Stimulated activated CD8-positive, alpha-beta memory T cell treated with anti-CD3 and anti-CD28 coated beads, Interleukin-12 subunit alpha, Interleukin-12 subunit beta, amount 100 ng/mL, for 24 hours (primary cell): ENCODE measurements around the gene PLCH2.

ENCODE experiments used
- DNase-seq: peaks from one replicate; pipeline ENCODE4 v3.0.0-alpha.2; 2020; ENCODE audit errors: extremely low read depth

Gene PLCH2

DNA sequence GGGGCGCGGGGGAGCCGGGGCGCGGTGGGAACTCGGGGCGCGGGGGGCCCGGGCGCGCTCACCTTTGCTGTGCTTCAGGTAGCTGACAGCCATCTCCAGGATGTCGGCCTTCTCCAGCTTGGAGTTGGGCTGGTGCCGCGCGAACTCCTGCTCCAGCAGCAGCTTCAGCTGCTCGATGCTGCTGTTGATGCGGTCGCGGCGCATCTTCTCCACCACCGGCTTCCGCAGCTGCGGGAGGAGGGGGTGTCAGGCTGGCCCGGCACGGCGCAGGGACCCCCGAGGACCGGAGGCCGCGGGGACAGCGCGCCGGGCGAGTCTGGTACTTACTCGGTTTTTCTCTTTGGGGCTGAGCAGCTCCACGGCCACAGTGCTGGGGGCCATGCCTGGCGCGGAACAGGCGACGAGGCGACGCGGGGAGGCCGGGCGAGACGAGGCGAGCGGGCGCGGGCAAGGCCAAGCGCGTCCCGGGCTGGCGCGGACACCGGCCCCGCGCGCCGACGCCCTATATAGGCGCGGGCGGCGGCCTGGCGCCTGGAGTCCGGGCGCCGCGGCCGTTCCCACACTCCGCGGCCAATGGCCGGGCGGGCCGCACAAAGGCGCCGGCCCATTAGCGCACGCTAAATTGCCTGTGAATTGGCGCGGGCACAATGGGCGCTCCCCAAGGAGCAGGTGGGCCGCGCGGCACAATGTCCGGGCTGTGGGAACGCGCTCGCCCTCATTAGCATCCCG, 53.9 kb downstream of the PLCH2 start, which contains the start of gene HES5:
TSS of gene HES5 (minus strand) at position 480 of the 729 bp plus-strand sequence. CDS start at position 381, 99 bp downstream.
- DNase-seq = no peak

DNA sequence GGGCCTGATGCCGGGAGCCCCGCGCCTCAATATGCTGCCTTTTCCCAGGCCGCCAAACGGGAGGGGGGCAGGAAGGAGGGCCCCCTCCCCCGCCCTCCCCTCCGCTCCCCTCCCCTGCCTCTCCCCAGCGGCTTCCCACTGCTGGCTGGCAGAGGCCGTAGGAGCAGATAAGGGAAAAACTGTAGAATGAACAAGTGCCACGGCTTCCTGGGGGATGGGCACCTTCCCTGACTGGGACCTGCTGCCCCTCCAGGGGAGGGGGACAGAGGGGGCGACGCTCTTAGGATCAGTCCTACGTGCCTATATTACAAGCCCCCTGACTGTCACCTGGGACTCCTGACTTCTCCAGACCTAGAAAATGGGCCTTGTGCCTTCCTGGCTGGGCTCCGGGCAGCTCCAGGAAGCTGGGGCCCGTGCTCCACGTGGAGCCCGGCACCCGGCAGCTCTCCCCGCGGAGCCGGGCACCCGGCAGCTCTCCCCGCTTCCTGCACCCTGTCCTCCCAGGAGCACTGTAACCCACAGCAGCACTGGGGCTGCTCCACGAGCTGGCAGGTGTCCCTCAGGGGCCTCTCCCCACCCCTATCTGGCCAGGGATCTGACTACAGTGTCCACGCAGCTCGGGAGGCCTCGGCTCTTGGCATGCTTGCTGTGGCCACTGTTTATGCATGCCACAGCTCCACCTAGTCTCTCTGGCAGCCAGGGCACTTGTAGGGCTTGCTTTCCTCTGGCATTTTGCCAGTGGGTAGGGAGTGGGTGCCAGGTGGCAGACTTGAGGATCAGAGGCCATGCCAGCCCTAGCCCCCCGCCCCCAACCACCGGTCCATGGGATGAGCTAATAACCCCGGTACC, 54.6 kb downstream of the PLCH2 start:
- DNase-seq = no peak

DNA sequence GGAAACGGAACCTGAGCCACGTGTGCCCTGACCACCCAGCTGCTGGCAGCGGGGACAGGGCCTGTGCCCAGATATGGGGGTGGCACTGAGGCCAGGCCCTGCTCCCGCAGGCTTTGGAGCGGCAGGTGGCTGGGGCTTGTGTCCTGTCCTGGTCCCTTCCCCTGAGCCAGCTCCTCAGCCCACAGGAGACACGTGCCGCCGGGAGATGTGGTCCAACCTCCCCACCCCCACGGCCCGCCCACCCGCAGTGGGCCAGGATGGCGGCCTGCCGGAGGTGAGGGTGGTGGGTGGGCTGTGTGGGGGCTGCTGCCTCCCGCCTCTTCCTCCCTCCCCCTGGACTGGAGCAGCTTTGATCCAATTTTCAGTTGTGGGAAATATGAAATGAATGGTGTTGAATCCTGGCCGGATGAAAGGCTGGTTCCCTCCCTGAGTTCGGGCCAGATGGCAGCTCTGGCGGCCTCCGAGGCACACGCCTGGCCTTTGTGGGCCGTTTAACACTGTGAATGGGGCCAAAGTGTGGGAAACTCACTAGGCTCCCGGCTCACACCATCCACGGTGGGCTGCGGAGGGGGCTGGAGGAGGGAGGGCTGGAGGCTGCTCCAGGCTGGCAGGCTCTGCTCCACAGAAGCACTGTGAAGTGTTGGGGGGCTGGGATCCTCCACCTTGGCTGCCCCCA, 56.5 kb downstream of the PLCH2 start:
- DNase-seq = no peak

DNA sequence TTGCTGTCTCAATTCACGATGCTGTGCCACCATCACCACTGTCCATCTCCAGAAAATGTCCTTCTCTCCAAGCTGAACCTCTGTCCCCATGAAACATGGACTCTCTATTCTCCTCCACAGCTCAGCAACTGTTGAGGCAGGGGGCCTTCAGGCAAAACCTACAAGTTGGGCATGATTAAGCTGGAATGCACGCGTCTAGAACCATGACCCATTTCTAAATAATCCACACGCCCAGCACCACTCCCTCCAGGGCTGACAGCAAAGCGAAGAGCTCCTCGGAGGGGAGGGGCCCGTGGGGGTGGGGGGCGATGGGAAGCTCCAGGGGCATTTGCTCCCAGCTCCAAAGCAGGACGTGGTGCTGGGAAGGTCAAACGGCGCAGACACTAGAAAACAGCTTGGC, 57.3 kb downstream of the PLCH2 start:
- DNase-seq = no peak

DNA sequence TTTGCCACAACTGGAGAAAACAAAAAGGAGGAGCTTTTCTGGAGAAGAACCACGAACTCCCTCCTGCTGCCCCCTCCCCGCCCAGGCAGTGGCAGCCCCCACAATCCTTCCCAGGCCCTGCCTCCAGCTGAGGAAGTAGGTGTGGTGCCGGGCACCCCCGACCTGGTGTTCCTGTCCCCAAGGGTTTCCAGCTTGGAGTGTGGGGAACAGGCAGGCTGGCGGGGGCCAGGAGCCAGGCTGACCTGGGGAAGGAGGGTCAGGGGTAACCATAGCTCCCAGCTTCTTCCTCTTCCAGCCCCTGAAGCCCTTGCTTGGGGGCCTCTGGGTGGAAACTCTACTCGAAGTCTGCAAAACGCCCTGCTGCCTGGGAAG, 58.2 kb downstream of the PLCH2 start:
- no peak for DNase-seq

DNA sequence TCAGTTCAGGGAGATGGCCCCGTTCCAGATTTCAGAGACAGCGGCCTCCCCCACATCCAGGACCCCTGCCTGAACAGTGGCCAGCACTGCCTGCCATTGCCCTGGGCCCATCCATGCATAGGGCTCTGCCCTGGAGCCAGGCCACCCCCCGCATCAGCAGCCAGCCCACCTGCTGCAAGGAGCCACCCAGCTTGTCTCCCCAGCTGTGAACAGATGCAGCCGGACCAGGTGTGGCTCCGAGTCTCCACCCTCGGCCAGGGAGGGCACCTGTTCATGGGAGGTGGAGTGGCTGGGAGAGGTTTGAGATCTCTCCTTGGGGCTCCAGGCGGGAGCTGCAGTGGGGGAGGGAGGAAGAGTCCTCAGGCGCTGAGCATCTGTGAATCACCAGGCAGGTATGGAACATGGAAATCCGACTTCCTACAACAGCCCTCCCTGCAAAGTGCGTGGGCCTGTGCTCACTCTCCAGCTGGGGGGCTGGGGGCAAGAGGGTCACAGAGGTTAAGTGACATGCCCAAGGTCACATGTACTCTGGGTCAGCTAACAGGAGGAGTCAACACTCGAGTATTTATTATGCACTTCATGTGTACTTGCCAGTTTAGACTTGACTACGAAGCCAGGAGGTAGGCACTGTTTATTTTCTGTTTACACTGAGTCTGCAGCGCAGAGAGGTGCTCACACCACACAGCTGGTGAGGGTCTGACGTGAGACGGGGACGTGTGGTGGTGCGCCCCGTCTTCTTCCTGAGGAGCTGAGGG, 58.8 kb downstream of the PLCH2 start:
- DNase-seq = no peak

DNA sequence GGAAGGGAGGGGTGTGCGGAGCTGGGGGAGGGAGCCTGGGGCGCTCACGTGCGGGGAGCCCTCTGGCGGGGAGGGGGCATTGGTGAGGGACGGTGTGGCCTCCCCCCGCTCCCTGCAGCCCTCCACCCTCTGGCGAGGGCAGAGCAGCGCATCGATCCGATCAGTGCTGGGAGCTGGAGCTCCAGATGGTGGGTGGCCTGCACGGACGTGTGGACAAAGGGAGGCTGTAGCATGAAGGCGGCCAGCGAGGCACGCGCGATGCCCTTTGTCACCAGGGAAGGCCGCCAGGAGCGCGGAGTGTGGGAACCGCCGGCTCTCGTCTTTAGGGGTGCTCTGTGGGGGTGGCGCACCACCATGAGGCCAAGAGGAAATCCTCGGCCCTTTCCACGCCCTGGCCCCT, 59.4 kb downstream of the PLCH2 start:
- DNase-seq = no peak

DNA sequence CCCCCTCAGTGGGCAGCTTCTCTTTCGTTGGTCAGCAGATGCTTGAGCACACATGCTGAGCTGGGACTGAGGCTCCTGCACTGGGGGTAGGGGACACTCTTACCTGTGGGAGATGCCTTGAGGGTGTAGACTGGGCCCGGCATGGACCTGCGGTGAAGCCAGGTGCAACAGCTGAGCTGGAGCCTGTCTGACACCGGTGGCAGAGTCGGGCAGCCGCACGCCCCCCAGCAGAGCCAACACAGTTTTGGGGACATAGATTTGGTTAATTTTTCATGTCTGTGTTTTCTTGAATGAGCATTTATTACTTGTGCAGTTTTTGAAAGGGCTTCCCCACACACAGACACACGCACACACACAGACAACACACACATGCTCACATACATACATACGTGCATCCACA, 59.9 kb downstream of the PLCH2 start:
- no peak for DNase-seq

DNA sequence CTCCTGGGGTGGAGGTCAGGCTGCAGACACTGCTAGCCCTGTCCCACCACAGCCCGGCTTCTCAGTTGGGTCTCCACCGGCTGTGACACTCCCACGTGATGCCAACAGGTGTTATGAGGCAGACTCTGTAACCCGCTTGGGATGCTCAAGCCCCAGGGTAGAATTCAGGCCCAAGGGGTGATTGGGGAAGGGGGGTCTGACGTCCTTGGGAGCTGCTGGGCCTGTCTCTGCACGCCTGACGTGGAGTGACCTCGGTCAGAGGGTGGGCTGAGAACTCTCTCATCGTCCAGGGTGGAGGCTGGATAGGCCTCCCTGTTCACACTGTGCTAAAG, 61.7 kb downstream of the PLCH2 start:
- no peak for DNase-seq

DNA sequence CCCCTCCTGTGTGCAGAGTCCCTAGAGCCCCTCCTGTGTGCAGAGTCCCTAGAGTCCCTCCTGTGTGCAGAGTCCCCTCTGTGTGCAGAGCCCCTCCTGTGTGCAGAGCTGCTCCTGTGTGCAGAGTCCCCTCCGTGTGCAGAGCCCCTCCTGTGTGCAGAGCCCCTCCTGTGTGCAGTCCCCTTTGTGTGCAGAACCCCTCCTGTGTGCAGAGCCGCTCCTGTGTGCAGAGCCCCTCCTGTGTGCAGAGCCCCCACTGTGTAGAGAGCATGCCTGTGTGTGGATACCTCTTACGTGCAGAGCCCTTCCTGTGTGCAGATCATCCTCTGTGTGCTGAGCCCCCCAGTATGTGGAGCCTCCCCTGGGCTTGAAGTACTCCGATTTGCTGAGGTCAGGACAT, 62.3 kb downstream of the PLCH2 start:
- no peak for DNase-seq

DNA sequence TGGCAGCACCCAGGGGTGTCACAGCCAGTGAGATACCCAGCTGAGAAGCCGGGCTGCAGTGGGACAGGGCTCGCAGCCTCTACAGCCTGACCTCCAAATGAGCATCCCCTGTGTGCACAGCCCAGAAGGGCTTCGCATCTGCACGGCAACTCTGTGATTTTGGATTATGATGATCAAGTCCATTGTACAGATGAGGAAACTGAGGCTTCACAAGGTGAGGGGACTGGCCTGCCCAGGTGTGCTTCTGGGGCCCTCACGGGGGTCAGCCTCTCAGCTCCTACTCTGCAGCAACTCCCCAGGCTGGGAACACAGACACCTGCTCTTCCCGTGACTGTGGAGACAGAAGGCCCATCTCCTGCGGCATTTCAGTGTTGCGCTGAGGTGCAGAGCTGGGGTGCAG, 62.8 kb downstream of the PLCH2 start:
- DNase-seq = no peak

DNA sequence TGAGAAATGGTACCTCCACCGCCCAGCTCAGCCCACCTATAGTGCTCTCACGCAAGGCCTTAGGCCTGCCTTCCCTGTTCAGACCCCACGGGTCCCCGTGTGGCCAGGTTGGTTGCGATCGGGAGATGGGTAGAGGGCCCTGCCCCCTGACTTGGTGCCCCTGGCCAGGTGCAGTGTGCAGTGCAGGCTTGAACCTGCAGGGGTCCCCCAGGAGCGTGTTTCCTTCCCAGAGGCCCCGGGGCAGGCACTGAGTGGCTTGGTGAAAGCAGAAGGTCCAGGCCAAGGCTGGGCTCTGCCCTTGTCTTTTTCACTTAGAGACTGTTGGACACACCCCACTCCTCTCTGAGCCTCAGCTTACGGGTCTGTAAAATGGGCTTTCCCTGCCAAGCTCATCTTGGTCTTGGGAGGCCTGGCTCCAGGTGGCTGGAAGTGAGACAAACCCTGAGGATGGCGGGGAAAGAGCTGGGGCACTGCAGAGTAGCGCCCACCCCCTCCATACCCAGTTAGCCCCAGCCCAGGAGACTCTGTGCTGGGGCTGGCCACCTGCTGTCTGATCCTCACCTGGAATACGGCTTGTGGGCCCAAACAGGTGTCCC, 63.3 kb downstream of the PLCH2 start:
- DNase-seq = no peak

DNA sequence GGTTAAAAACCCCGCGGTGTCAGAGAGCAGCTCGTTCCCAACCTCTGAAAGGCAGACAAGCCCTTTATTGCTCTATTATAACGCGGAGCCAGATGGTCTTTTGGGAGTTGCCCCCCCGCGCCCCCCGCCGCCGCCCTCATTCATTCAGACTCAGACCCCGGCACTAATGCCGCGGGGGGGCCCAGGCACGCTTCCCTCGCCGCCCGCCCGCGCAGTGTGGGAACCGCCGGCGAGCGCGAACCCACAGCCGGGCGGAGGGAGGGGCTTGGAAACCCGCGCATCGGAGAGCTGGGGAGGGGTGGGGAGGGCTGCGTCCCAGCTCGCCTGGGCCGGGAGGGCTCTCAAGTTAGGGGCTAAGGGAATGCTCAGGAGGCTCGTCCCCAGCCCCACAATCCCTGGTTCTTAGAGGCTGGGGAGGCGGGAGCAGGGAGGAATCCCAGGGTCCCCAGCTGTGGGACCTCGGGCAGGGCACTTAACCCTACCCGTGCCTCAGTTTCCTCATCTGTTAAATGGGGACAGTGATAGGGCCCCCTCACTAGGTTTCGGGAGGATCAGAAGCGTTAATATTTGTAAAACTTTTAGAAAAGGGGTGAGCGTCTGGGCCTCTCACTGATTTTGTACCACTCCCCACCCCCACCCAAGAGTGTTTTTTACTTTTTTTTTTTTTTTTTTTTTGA, 64.9 kb downstream of the PLCH2 start:
- no peak for DNase-seq

DNA sequence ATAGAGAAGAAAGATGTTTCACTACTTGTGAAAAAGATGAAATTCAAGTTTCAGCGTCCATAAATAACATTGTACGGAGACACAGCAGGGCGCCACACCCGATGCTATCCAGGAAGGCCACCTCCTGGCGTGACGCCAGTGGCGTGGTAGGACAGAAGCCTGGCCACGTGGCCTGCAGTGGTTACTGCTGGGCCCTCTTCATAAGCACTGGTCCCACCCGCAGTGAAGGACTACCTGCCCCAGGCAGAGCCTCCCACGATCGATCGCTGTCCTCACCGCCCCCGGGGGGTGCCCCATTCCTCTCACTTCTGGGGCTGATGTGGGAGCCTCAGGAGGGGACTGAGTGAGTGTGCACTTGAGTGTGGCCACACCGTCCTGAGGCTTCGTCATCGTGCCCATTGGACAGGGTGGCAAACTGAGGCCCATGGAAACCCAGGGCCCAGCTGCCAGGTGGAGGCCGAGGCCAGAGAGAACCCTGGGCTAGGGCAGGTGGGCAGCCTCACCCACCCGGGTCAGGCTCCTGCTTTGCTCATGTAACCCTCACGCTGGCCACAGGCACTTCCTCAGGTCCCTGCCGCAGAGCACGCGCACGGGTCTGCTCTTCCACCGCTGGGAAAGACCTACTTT, 65.6 kb downstream of the PLCH2 start:
- no peak for DNase-seq

DNA sequence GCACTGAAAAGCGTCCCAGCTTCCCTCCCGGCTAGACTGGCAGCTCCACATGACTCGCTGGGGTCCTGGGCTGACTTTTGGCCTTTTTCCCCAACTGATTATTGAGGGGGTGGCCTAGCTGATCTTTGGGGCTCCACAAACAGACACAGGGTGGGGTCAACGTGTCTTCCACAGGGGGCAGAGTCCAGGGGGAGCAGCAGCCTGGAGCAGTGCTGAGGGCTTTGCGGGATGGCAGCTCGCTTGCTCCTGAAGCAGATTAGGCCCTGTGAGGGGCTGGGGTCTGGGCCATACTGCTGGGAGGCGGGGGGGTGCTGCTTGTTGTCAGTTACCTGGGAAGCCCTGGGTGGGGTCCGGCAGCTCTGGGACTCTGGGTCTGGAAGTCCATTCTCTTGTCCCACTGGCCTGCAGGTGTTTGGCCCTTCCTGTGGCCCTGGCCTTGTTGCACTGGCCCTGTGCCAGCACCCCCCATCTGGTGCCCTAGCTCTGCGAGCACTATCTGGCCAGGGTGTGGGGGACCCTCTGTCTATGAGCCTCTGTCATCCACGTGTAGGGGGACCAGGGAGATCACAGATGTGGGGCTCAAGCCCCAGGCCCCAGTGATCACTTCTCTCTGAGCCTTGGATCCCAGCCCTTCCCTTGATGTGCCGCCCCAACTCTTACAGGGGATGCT, 66.3 kb downstream of the PLCH2 start:
- no peak for DNase-seq

DNA sequence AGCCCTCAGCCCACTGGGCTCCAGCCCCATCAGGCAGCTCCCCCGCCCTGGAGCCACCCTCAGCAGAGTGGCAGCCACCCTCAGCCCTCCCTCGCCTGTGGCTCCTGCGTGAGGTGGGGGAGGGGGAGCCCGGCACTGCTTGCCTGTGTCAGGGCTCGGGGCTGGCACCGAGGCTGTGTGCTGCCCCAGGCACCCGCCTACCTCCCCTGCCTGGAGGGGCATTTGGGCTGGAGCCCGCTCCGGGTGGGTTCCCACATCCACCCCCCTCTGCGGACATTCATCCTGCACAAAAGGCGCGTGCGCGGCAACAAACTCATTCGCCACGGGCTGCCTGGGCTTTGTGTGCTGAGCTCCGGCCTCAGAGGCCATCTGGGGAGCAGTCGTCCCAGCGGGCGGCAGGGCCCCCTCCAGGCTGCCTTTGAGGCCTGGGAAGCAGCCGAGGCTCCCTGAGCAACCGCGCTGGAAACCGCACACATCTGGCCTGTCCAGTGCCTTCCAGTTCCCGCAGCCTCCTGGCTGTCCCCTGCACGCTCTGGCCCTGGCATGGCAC, 67.5 kb downstream of the PLCH2 start:
- DNase-seq = no peak

DNA sequence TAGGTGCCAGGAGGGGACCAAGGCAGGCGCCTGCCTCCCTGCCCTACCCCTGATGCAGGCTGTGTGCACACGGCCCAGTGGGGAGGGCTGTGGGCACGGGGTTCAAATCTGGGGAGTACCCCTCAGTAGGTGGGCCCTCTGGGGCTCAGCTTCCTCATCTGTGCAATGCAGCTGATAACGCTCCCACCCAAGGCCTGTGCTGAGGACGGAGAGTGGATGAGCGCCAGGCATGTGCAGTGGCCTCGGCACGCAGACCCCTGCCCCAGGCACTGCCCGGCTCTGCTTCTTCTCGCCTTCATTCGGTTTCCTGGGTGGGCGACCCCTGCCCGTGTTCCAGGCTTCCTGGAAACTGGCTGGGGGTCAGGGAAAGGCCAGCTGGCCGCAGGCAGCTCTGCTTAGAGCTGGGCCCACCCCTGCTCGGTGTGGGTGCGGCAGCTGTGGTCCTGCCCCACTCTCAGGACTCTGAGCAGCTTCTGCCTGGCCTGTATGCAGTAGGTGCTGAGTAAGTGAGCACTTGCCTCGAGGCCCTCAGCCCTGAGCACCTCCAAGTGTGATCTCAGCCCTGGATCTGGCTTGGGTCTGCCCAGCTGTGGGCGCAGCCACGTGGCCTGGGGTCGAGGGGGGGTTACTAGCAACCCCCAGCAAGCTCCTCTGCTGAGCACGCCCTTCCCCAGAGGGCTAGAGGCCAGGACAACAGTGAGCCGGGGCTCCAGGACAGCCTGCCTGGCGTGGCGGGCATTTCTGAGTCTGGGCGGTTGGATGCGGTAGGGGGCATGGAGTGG, 68.2 kb downstream of the PLCH2 start:
- DNase-seq = no peak

DNA sequence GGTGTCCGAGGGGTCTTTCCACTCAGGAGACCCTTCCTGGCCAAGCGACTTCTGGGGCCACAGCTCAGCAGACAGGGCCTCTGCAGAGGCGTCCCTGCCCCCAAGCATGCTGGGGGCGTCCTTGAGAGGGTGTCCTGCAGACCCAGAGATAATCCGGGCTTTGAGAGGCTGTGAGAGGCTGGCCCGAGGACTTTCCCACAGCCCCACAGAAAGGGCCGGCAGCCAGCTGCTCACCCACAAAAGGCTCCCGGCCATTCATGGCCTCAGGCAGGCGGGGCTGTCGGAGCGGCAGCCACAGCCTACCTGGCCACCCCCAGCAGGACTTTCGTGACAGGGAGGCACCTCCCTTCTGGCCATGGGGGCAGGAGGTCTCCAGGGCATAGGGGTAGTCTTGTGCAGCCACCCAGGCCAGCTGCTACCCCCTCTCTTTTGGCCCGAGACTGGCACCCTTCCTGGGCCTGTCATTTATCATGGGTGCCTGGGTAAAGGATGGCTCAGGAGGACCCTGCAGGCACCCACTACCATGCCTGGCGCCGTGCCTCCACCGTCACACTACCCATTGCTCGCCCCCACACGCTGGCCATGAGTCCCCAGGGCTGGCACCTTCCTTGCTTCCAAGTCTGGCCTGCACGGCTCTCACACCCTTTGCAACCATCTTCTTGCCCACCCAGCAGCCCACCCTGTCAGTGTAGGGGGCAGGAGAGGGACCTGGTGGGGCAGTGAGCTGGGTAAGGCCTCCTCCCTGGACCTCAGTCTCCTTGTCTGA, 69.0 kb downstream of the PLCH2 start:
- no peak for DNase-seq
